Breast epithelium (tissue), 3 donors: ENCODE measurements around the gene HNRNPH1.

Source experiments
- POLR2A ChIP-seq: fragments of 450-650 bp; IDR thresholded peaks from one replicate; pipeline ENCODE4 v1.6.1; 2016; ENCODE audit warnings: antibody characterized with exemption, mild to moderate bottlenecking, moderate library complexity
- TF ChIP-seq, protein P1 (sequence below), 3 donors: fragments of 450-650 bp; IDR thresholded peaks; one replicate each; pipeline ENCODE4 v1.5.1; 2016 to 2017; ENCODE audit warnings: antibody characterized with exemption in 3 of 3, mild to moderate bottlenecking in 3 of 3, moderate library complexity in 3 of 3

DNA sequence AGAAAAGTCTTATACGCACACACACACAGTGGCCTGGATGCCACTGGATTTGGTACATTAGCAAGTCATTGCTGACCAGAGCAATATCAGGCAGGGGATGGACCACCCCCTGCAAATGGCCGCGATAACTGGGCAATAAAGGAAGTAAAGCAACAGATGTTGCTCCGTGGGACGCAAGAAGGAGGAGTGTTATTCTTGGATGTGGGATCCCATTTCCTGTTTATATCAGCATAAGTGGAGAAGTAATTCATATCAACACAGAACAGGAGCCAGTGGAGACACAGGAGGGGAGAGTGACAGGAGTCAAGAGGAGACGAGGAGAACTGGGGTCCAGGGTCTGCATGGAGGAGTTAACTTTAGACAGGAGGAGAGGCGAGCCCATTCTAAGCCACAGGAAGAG, 54.8 kb downstream of the HNRNPH1 start:
- TF ChIP-seq, protein P1, sequence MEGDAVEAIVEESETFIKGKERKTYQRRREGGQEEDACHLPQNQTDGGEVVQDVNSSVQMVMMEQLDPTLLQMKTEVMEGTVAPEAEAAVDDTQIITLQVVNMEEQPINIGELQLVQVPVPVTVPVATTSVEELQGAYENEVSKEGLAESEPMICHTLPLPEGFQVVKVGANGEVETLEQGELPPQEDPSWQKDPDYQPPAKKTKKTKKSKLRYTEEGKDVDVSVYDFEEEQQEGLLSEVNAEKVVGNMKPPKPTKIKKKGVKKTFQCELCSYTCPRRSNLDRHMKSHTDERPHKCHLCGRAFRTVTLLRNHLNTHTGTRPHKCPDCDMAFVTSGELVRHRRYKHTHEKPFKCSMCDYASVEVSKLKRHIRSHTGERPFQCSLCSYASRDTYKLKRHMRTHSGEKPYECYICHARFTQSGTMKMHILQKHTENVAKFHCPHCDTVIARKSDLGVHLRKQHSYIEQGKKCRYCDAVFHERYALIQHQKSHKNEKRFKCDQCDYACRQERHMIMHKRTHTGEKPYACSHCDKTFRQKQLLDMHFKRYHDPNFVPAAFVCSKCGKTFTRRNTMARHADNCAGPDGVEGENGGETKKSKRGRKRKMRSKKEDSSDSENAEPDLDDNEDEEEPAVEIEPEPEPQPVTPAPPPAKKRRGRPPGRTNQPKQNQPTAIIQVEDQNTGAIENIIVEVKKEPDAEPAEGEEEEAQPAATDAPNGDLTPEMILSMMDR (IDR thresholded peaks at IDR 0.05), result no peak
- no peak for TF ChIP-seq POLR2A
